ENCODE measurements around the gene RIMKLA.

The RIMKLA gene

GRCh38 chr1:42379794-42380585, 602 bp upstream of the RIMKLA start:
- no peak for DNase-seq

- DNase-seq = no peak
These were observed 685 bp downstream of the RIMKLA start for GRCh38 chr1:42381280-42381673.

- DNase-seq = no peak
These were observed 4.7 kb downstream of the RIMKLA start for GRCh38 chr1:42385283-42385682.

GRCh38 chr1:42386051-42386450, 5.5 kb downstream of the RIMKLA start:
- no peak for DNase-seq

GRCh38 chr1:42392255-42392654, 11.7 kb downstream of the RIMKLA start:
- DNase-seq = no peak

GRCh38 chr1:42392967-42393848, 12.6 kb downstream of the RIMKLA start:
- DNase-seq = no peak

- no peak for DNase-seq
These were observed 18.9 kb downstream of the RIMKLA start for GRCh38 chr1:42399315-42400100.

GRCh38 chr1:42403880-42404400, 23.3 kb downstream of the RIMKLA start:
- DNase-seq = no peak

- no peak for DNase-seq
These were observed 34.2 kb downstream of the RIMKLA start for GRCh38 chr1:42414551-42415496.

- no peak for DNase-seq
These were observed 36.6 kb downstream of the RIMKLA start for GRCh38 chr1:42417166-42417565.

- DNase-seq = no peak
These were observed 37.9 kb downstream of the RIMKLA start for GRCh38 chr1:42418516-42418915.

- peak; percentile 93 for DNase-seq
These were observed 38.7 kb downstream of the RIMKLA start for GRCh38 chr1:42419126-42419821.

- no peak for DNase-seq
These were observed 39.5 kb downstream of the RIMKLA start for GRCh38 chr1:42420121-42420520.

- peak; percentile 99 for DNase-seq
These were observed 40.5 kb downstream of the RIMKLA start for GRCh38 chr1:42420911-42421585.

GRCh38 chr1:42422737-42423136, 42.1 kb downstream of the RIMKLA start:
- peak; percentile 72 for DNase-seq

- no peak for DNase-seq
These were observed 43.1 kb downstream of the RIMKLA start for GRCh38 chr1:42423681-42424080.

GRCh38 chr1:42424201-42424600, 43.6 kb downstream of the RIMKLA start:
- no peak for DNase-seq

GRCh38 chr1:42427240-42427639, 46.6 kb downstream of the RIMKLA start:
- DNase-seq = no peak

- no peak for DNase-seq
These were observed 49.0 kb downstream of the RIMKLA start for GRCh38 chr1:42429603-42430002.

Data from NCI-H1694 (cell line).